HepG2 (cell line): ENCODE results near the gene CFAP70. TPM values are rescaled to one million over a fixed set of nuclear protein-coding genes. Genes with fewer than 3 reads are reported as not detected.

Experiments used
- ATAC-seq: fragments of 200-7000 bp; cut with Tn5 transposase; 3 replicates; pipeline ENCODE4 v1.9.1; 2020; ENCODE audit warnings: mild to moderate bottlenecking, moderate library complexity
- BruUV-seq: library from RNA; stranded (reverse); fragments of 400-500 nt; replicated peaks from 2 replicates; lab custom pipeline; 2021; lab: Mats Ljungman, UMichigan
- CTCF ChIA-PET: fragments of 300-600 bp; formaldehyde crosslinking; extraction: SDS; loops from one replicate; lab custom pipeline; 2021; ENCODE audit warnings: low total read pairs, inconsistent platforms, low intra/inter-chr PET ratio; lab: Yijun Ruan, JAX
- POLR2A ChIA-PET: fragments of 350-600 bp; sonication (Branson Sonifier 250); formaldehyde crosslinking; loops from one replicate; lab custom pipeline; 2020; ENCODE audit warnings: antibody characterized with exemption, inconsistent platforms; lab: Yijun Ruan, JAX
- DNase-seq: peaks from one replicate; pipeline ENCODE4 v3.0.0-alpha.2; 2015; ENCODE audit warnings: low spot score
- FAIRE-seq: peaks from 3 replicates; lab custom pipeline; 2011; peaks lifted over from hg19 to GRCh38; lab: Jason Lieb, UNC
- H2AFZ ChIP-seq: one replicate; pipeline ENCODE4 v1.6.1; 2011; ENCODE audit warnings: low read length, inconsistent platforms
- H3K27ac ChIP-seq: fragments of 300-600 bp; 3 replicates; pipeline ENCODE4 v1.8.0; 2011; ENCODE audit warnings: mixed run types, mild to moderate bottlenecking, mixed read lengths, low read length, inconsistent platforms; ENCODE audit not compliant: insufficient read depth; ENCODE audit errors: extremely low read length
- H3K27me3 ChIP-seq, 2 experiments: fragments of 200-600 bp in 1 of 2; 2 replicates in 1 of 2; 3 replicates in 1 of 2; pipeline versions ENCODE4 v1.6.0 to v1.8.0; 2011; ENCODE audit warnings: low read length in 2 of 2, mild to moderate bottlenecking in 2 of 2, moderate library complexity in 2 of 2, inconsistent platforms in 1 of 2; ENCODE audit not compliant: insufficient read depth in 2 of 2, control insufficient read depth in 1 of 2
- H3K36me3 ChIP-seq, 2 experiments: fragments of 200-600 bp in 1 of 2; replicated peaks in 1 of 2; 2 replicates in 1 of 2; 3 replicates in 1 of 2; pipeline versions ENCODE4 v1.5.1 to v1.8.0; 2011; ENCODE audit warnings: low read length in 2 of 2, inconsistent platforms in 1 of 2; ENCODE audit not compliant: insufficient read depth in 2 of 2, control insufficient read depth in 1 of 2
- H3K4me1 ChIP-seq: 2 replicates; pipeline ENCODE4 v1.5.1; 2012; ENCODE audit warnings: low read length, inconsistent platforms; ENCODE audit not compliant: insufficient read depth
- H3K4me2 ChIP-seq: 2 replicates; pipeline ENCODE4 v1.6.0; 2011; ENCODE audit warnings: low read depth, low read length, inconsistent platforms
- H3K4me3 ChIP-seq, 3 experiments: fragments of 200-600 bp in 1 of 3; sonication (generic), shearing (Covaris generic) in 1 of 3; replicated peaks in 1 of 3; 2 replicates each; pipeline ENCODE4 v1.5.1; 2011 to 2016; ENCODE audit warnings: low read length in 3 of 3, inconsistent platforms in 2 of 3, low read depth in 2 of 3, mild to moderate bottlenecking in 2 of 3, control low read depth in 1 of 3, mixed read lengths in 1 of 3; ENCODE audit not compliant: insufficient read depth in 1 of 3
- H3K79me2 ChIP-seq: one replicate; pipeline ENCODE4 v1.6.1; 2011; ENCODE audit warnings: low read length, inconsistent platforms; ENCODE audit not compliant: insufficient read depth
- H3K9ac ChIP-seq: 2 replicates; pipeline ENCODE4 v1.6.0; 2011; ENCODE audit warnings: mild to moderate bottlenecking, low read depth, low read length, inconsistent platforms; ENCODE audit not compliant: insufficient read depth
- H3K9me3 ChIP-seq: 2 replicates; pipeline ENCODE4 v1.5.1; 2012; ENCODE audit warnings: mild to moderate bottlenecking, low read length
- H4K20me1 ChIP-seq: 2 replicates; pipeline ENCODE4 v1.6.0; 2011; ENCODE audit warnings: inconsistent platforms, mild to moderate bottlenecking, low read length, moderate library complexity; ENCODE audit not compliant: insufficient read depth
- CEBPG ChIP-seq: IDR thresholded peaks from 2 replicates; pipeline ENCODE4 v1.6.1; 2016
- CREM ChIP-seq, 2 experiments: sonication (generic) in 1 of 2; formaldehyde crosslinking in 1 of 2; IDR thresholded peaks; 2 replicates each; pipeline versions ENCODE4 v1.4.0 to v1.6.1; 2016 to 2020; ENCODE audit warnings: antibody characterized with exemption in 1 of 2, mild to moderate bottlenecking in 1 of 2, missing genetic modification reagents in 1 of 2
- DNMT1 ChIP-seq: sonication (generic); formaldehyde crosslinking; IDR thresholded peaks from 2 replicates; pipeline ENCODE4 v1.5.1; 2020; ENCODE audit warnings: mild to moderate bottlenecking, missing genetic modification reagents
- FOXP4 ChIP-seq: sonication (generic); formaldehyde crosslinking; IDR thresholded peaks from 2 replicates; pipeline ENCODE4 v1.4.0; 2020; ENCODE audit warnings: missing genetic modification reagents
- ZBTB3 ChIP-seq: sonication (generic); formaldehyde crosslinking; IDR thresholded peaks from 2 replicates; pipeline ENCODE4 v1.4.0; 2020; ENCODE audit warnings: low read depth, mild to moderate bottlenecking, moderate library complexity, missing genetic modification reagents, borderline replicate concordance
- ZNF121 ChIP-seq: sonication (generic); formaldehyde crosslinking; IDR thresholded peaks from 2 replicates; pipeline ENCODE4 v1.5.0; 2020; ENCODE audit warnings: mild to moderate bottlenecking, missing genetic modification reagents
- ZNF18 ChIP-seq: sonication (generic); formaldehyde crosslinking; IDR thresholded peaks from 2 replicates; pipeline ENCODE4 v1.8.0; 2022; ENCODE audit warnings: mild to moderate bottlenecking, missing genetic modification reagents; ENCODE audit not compliant: insufficient replicate concordance
- ZNF280D ChIP-seq: sonication (generic); formaldehyde crosslinking; IDR thresholded peaks from 2 replicates; pipeline ENCODE4 v1.5.1; 2020; ENCODE audit warnings: mild to moderate bottlenecking, missing genetic modification reagents
- ZNF3 ChIP-seq: IDR thresholded peaks from 2 replicates; pipeline ENCODE4 v1.7.0; 2017; ENCODE audit warnings: inconsistent platforms
- ZNF570 ChIP-seq: sonication (generic); formaldehyde crosslinking; IDR thresholded peaks from 2 replicates; pipeline ENCODE4 v1.4.0; 2020; ENCODE audit warnings: mild to moderate bottlenecking, missing genetic modification reagents, borderline replicate concordance
- ZNF704 ChIP-seq: sonication (generic); formaldehyde crosslinking; IDR thresholded peaks from 2 replicates; pipeline ENCODE4 v1.8.1; 2023; ENCODE audit warnings: mild to moderate bottlenecking, inconsistent platforms, moderate library complexity, missing genetic modification reagents, borderline replicate concordance
- ZNF737 ChIP-seq: sonication (generic); formaldehyde crosslinking; IDR thresholded peaks from 2 replicates; pipeline ENCODE4 v1.5.0; 2020; ENCODE audit warnings: missing genetic modification reagents, mild to moderate bottlenecking, borderline replicate concordance
- ZNF792 ChIP-seq: IDR thresholded peaks from 2 replicates; pipeline ENCODE4 v1.6.1; 2016
- ZSCAN22 ChIP-seq: sonication (generic); formaldehyde crosslinking; IDR thresholded peaks from 2 replicates; pipeline ENCODE4 v1.4.0; 2020; ENCODE audit warnings: mild to moderate bottlenecking, missing genetic modification reagents
- WGBS: methylation state at CpG from one replicate; pipeline ENCODE4 v1.1.6; 2017; ENCODE audit warnings: low lambda C conversion rate; 5-methylcytosine and 5-hydroxymethylcytosine counted together
- in situ Hi-C: cut with HindIII; loops from 2 replicates; pipeline ENCODE4 v1.10.0; 2017; ENCODE audit warnings: low pct_unique_long_range_greater_than_20kb; ENCODE audit not compliant: extremely low pct_ligation_motif_present
- intact Hi-C: fragments of 100-400 bp; cut with micrococcal nuclease; formaldehyde crosslinking; loops from one replicate; pipeline ENCODE4 v1.10.0; 2022; ENCODE audit not compliant: unreplicated experiment
- polyA plus RNA-seq, 8 experiments: library from polyadenylated mRNA; depleted of rRNA in 3 of 8; stranded (reverse) in 7 of 8; unstranded in 1 of 8; fragments of >200 nt; fragmentation: Illumina TruSeq in 4 of 8; extraction: Trizol in 4 of 8; gene quantifications; 2 replicates each; pipeline versions ENCODE4 v1.2.1 to v1.2.3, GENCODE V29; 2011 to 2016; ENCODE audit warnings: low read depth in 4 of 8, missing spikeins in 1 of 8, mixed read lengths in 1 of 8; ENCODE audit not compliant: insufficient read depth in 1 of 8
- total RNA-seq, 5 experiments: library from RNA; depleted of rRNA; stranded (reverse); fragments of >200 nt; fragmentation: Illumina TruSeq; extraction: Trizol; gene quantifications; 2 replicates each; pipeline ENCODE4 v1.2.3, GENCODE V29; 2016; ENCODE audit warnings: low read depth in 1 of 5

CFAP70 gene
- total and polyA plus RNA-seq, 2 of the 13 experiments (the other 11 are each of a cell fraction or from before 2014, with no cell fraction given), result 0.27 to 0.38 TPM

- H3K4me2 ChIP-seq, result peak overlapping the region; percentile 79
- no peaks in the 10 kb centered on the region for H4K20me1 ChIP-seq
- no peak for DNase-seq
- no peaks in the 10 kb centered on the region; a peak in 1 of 5 replicates for H3K27me3 ChIP-seq
- FAIRE-seq, result no peak
- H3K27ac ChIP-seq, result peak overlapping the region; percentile 94
- under 1% methylated on average over 8 of the region's 8 CpGs for WGBS
- in situ Hi-C loops, result no loop called here
- H3K4me1 ChIP-seq, result peaks cover 47% of the 10 kb centered on the region
- TF ChIP-seq FOXP4 (CRISPR knock-in tag), result no peak
- no peak for TF ChIP-seq CREM (IDR thresholded peaks at IDR 0.05)
- TF ChIP-seq CREM (CRISPR knock-in tag; IDR thresholded peaks at IDR 0.05), result no peak
- no peak for TF ChIP-seq ZNF121 (CRISPR knock-in tag)
- TF ChIP-seq ZNF570 (CRISPR knock-in tag), result no peak
- TF ChIP-seq ZNF18 (CRISPR knock-in tag), result no peak
- no peak for TF ChIP-seq ZNF792
- no peak for TF ChIP-seq ZBTB3
- no peak for TF ChIP-seq CEBPG
- TF ChIP-seq ZNF737 (CRISPR knock-in tag), result no peak
- TF ChIP-seq DNMT1 (CRISPR knock-in tag), result no peak
- no peak for TF ChIP-seq ZSCAN22 (CRISPR knock-in tag)
- TF ChIP-seq ZNF280D, result no peak
- no peak for TF ChIP-seq ZNF704 (CRISPR knock-in tag)
- no peak for TF ChIP-seq ZNF3 (CRISPR knock-in tag)
- intact Hi-C loops, result loop anchor here (2.0 kb wide), 1 partner anchor 77 kb away; the partner anchor contains the start of genes ECD and FAM149B1
- ChIA-PET CTCF (no interaction called here), POLR2A (interaction anchor here (1.2 to 2.6 kb wide), 7 partner anchors 9 to 892 kb away, joined by 3 to 20 read pairs (median 10); partner anchors contain the start of genes ANXA7, CFAP70, DNAJB12 and ECD)
- H3K4me3 ChIP-seq, result peak overlapping the region; percentile 64 to 97 (median 79)
- no peak overlapping the region for H2AFZ ChIP-seq
- BruUV-seq, result TSS peak; percentile 46
- no peak for ATAC-seq
- H3K9me3 ChIP-seq, result no peaks in the 10 kb centered on the region
- H3K79me2 ChIP-seq, result peaks cover 42% of the 10 kb centered on the region
- H3K9ac ChIP-seq, result peak overlapping the region; percentile 81
- H3K36me3 ChIP-seq, result peaks cover 4 to 35% of the 10 kb centered on the region in 2 experiments
These were observed 112.4 kb downstream of the CFAP70 start for GRCh38 chr10:73246322-73246645.
